ENCODE data around the gene TRPV6. TPM values are rescaled to one million over a fixed set of nuclear protein-coding genes. Genes with fewer than 3 reads are reported as not detected.

TRPV6 gene
- total and polyA plus RNA-seq, 7 donors = under 0.01 TPM; not detected in 6

DNA sequence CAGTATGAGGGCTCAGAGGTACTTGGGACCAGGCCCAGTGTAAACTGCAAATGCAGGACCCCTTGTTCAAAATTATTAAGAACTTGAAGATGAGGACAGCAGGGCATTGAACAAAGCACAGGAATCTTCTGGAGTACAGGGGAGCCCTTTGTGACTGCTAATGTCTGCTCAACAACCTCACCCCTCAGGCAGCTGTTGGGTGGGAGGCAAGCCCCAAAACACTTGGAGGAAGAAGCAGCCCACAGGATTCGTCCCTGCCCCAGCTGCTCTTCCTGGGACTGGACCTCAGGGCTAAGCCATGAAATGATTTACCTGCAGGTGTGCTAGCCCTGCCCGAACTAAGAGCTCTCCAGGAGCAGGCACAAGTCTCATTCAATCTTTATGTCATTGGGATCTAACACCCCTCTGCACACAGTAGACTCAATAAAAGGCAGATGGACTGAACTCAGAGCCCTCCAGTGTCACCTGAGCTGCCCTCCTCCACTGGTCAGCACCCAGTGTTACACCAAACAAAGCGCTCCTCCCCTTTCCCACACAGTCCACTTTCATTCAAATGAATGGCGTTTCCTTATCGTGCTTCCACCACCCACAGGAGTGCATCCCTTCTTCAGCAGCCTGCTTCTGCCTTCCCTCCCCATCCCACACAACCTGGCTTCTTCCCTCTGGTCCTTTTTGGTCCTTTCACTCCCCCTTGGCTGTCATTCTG is 47.0 kb upstream of the TRPV6 start:
- Histone ChIP-seq H3K4me1 (no peaks in the 10 kb centered on the region), H3K36me3 (ENCODE audit: insufficient read depth in 1 of 2, low read depth in 1 of 2) (no peaks in the 10 kb centered on the region), H3K27me3 (ENCODE audit: insufficient read depth in 3 of 3, low read length in 2 of 3) (peaks cover 0 to 12% (median 0%) of the 10 kb centered on the region in 3 donors), H3K9me3 (no peaks in the 10 kb centered on the region), H3K4me3 (no peak overlapping the region), H3K27ac (no peak overlapping the region)
- intact Hi-C loops (cut with DNase I) = no loop called here
- WGBS, 3 donors = 50 to 58% (median 58%) methylated on average over 5 of the region's 5 CpGs
- no peak for ATAC-seq
- TF ChIP-seq, protein P1, sequence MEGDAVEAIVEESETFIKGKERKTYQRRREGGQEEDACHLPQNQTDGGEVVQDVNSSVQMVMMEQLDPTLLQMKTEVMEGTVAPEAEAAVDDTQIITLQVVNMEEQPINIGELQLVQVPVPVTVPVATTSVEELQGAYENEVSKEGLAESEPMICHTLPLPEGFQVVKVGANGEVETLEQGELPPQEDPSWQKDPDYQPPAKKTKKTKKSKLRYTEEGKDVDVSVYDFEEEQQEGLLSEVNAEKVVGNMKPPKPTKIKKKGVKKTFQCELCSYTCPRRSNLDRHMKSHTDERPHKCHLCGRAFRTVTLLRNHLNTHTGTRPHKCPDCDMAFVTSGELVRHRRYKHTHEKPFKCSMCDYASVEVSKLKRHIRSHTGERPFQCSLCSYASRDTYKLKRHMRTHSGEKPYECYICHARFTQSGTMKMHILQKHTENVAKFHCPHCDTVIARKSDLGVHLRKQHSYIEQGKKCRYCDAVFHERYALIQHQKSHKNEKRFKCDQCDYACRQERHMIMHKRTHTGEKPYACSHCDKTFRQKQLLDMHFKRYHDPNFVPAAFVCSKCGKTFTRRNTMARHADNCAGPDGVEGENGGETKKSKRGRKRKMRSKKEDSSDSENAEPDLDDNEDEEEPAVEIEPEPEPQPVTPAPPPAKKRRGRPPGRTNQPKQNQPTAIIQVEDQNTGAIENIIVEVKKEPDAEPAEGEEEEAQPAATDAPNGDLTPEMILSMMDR (IDR thresholded peaks at IDR 0.05) = no peak
- no peak for DNase-seq

DNA sequence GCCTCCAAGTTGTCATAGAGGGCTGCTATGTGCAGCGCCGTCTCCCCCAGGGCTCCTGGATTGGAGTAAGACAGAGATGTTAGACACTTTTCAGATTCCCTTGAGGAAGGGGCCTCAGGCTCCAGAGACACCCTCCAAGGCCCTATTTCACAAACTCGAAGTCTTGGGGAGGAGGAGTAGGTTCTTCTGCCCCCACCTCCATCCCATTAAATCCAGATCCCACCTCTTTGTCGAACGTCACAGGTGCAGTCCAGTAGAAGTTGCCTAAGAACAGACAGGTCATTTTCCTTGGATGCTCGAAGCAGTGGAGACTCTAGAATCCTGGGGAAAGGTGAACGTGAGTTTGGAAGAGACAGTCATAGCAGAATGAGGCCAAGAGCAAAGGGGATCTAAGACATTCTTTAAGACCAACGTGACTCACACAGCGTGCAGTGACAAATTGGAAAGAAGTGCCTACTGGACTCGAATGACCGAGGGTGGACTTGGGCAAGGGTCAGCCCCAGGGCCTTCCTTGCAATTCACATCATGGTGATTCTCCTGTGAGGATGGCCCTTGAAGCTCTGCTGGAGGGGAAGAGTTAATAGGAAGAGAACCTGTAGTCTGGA is 44.7 kb upstream of the TRPV6 start:
- Histone ChIP-seq H3K27ac (no peak overlapping the region), H3K9me3 (no peaks in the 10 kb centered on the region), H3K27me3 (ENCODE audit: insufficient read depth in 3 of 3, low read length in 2 of 3) (peaks cover 0 to 9% (median 0%) of the 10 kb centered on the region in 3 donors), H3K36me3 (ENCODE audit: insufficient read depth in 1 of 2, low read depth in 1 of 2) (no peaks in the 10 kb centered on the region), H3K4me1 (no peaks in the 10 kb centered on the region), H3K4me3 (no peak overlapping the region)
- intact Hi-C loops (cut with DNase I) = no loop called here
- no peak for DNase-seq
- TF ChIP-seq, protein P1 (IDR thresholded peaks at IDR 0.05) = no peak
- ATAC-seq = no peak
- WGBS, 3 donors = 82 to 87% (median 85%) methylated on average over 11 of the region's 11 CpGs

DNA sequence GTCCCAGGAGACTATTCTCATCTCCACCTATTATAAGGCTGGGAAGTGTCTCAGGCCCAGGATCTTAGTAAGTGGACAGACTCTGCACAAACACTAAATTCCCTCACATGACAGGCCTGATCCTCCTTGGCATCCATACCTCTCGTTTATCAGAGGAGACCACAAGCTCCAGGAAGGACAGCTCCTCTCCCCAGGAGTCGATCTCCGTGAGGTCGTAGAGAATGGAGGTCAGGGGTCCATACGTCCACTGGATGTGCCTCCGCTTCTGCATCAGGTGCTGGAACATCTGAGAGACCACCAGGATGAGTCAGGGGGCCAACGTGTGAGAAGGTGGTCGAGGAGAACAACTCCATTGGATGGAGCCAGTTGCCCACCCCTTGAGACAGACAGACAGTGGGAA is 42.4 kb upstream of the TRPV6 start:
- WGBS, 3 donors = 76 to 80% (median 78%) methylated on average over 8 of the region's 8 CpGs
- Histone ChIP-seq H3K27ac (no peak overlapping the region), H3K4me1 (no peaks in the 10 kb centered on the region), H3K4me3 (no peak overlapping the region), H3K36me3 (ENCODE audit: insufficient read depth in 1 of 2, low read depth in 1 of 2) (no peaks in the 10 kb centered on the region), H3K27me3 (ENCODE audit: insufficient read depth in 3 of 3, low read length in 2 of 3) (no peaks in the 10 kb centered on the region), H3K9me3 (no peaks in the 10 kb centered on the region)
- intact Hi-C loops (cut with DNase I) = no loop called here
- ATAC-seq (no peak), DNase-seq (no peak)
- TF ChIP-seq, protein P1 (IDR thresholded peaks at IDR 0.05) = no peak

DNA sequence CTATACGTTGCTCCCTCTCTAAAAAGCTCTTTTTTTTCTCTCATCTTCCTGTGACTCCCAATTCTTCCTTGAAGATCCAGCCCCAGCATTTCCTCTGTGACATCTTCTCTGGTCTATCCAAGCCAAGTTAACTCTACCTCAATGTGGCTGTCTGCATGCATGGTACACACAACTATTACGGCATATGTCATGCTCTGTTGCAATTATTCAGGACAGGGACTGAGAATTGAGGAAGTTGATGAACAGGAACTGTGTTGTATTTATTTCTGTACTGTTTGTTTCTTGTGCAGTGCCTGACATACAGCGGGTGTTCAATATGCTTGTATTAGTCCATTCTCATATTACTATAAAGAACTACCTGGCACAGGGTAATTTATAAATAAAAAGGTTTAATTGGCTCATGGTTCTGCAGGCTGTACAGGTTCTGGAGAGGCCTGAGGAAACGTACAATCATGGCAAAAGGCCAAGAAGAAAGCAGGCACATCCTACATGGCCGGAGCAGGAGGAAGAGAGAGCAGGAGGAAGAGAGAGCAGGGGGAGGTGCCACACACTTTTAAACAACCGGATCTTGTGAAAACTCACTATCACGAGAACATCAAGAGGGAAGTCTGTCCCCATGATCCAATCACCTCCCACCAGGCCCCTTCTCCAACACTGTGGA is 41.7 kb upstream of the TRPV6 start:
- WGBS, 3 donors = 59 to 69% (median 59%) methylated on average over 7 of the region's 7 CpGs

More for the DNA sequence above, 41.7 kb upstream of the TRPV6 start:
- Histone ChIP-seq H3K36me3 (ENCODE audit: insufficient read depth in 1 of 2, low read depth in 1 of 2) (no peaks in the 10 kb centered on the region), H3K4me1 (no peaks in the 10 kb centered on the region), H3K27ac (no peak overlapping the region), H3K9me3 (no peaks in the 10 kb centered on the region), H3K27me3 (ENCODE audit: insufficient read depth in 3 of 3, low read length in 2 of 3) (no peaks in the 10 kb centered on the region), H3K4me3 (no peak overlapping the region)
- no peak for DNase-seq
- intact Hi-C loops (cut with DNase I) = no loop called here
- ATAC-seq = no peak
- TF ChIP-seq, protein P1 (IDR thresholded peaks at IDR 0.05) = no peak

Data from psoas muscle (tissue), 8 donors.